Glutamatergic neuron (in vitro differentiated cells): Measurements from ENCODE around the gene LSG1. TPM values are rescaled to one million over a fixed set of nuclear protein-coding genes. Genes with fewer than 3 reads are reported as not detected.

Experiments used
- DNase-seq: peaks from one replicate; pipeline ENCODE4 v3.0.0; 2022
- H3K27ac Mint-ChIP-seq: one replicate; pipeline ENCODE4 v1.8.0; 2020; ENCODE audit warnings: mild to moderate bottlenecking, mixed read lengths, inconsistent platforms; ENCODE audit not compliant: unreplicated experiment
- H3K27me3 Mint-ChIP-seq: one replicate; pipeline ENCODE4 v1.8.0; 2020; ENCODE audit warnings: mild to moderate bottlenecking, moderate library complexity, mixed read lengths, inconsistent platforms; ENCODE audit not compliant: unreplicated experiment
- H3K36me3 Mint-ChIP-seq: one replicate; pipeline ENCODE4 v1.8.0; 2020; ENCODE audit warnings: mild to moderate bottlenecking, mixed read lengths, inconsistent platforms; ENCODE audit not compliant: unreplicated experiment
- H3K4me1 Mint-ChIP-seq: one replicate; pipeline ENCODE4 v1.8.0; 2020; ENCODE audit warnings: mild to moderate bottlenecking, low read depth, mixed read lengths, inconsistent platforms; ENCODE audit not compliant: unreplicated experiment
- H3K4me3 Mint-ChIP-seq: one replicate; pipeline ENCODE4 v1.8.0; 2020; ENCODE audit warnings: mild to moderate bottlenecking, mixed read lengths, inconsistent platforms; ENCODE audit not compliant: unreplicated experiment
- H3K9me3 Mint-ChIP-seq: one replicate; pipeline ENCODE4 v1.8.0; 2020; ENCODE audit warnings: mild to moderate bottlenecking, moderate library complexity, mixed read lengths, inconsistent platforms; ENCODE audit not compliant: unreplicated experiment
- total RNA-seq: library from RNA; stranded (reverse); fragmentation: NEBNext Ultra II Directional; extraction: Animal tissue kit (Norgen Biotek cat#: 25700); gene quantifications from one replicate; pipeline ENCODE4 v1.2.1, GENCODE V29; 2021; ENCODE audit not compliant: unreplicated experiment
- TF ChIP-seq, protein P1 (sequence below): fragments of 200-600 bp; sonication (generic); IDR thresholded peaks from one replicate; pipeline ENCODE4 v1.5.0; 2021; ENCODE audit not compliant: partially characterized antibody, unreplicated experiment

LSG1 gene
- total RNA-seq, 1 donor from 2014 or later, result 26.5 TPM

DNA sequence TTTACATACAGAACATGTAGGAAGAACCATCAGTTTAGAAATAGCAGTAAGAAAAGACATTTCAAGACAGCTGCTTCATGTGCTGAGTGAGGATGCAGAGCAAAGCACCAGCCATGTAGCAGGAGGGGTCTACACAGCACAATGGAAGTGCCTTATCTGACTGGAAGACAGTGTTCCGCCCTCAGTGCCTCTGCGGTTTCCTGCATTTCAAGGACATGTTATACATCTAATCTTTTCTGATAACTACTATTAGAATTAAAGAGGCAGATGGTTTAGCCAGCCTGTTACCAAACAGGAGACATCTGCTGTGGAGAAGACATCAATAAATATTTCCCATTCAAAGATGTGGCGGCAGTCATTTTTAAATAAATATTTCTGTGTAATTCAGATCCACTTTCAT is 10.6 kb downstream of the LSG1 start:
- TF ChIP-seq, protein P1, sequence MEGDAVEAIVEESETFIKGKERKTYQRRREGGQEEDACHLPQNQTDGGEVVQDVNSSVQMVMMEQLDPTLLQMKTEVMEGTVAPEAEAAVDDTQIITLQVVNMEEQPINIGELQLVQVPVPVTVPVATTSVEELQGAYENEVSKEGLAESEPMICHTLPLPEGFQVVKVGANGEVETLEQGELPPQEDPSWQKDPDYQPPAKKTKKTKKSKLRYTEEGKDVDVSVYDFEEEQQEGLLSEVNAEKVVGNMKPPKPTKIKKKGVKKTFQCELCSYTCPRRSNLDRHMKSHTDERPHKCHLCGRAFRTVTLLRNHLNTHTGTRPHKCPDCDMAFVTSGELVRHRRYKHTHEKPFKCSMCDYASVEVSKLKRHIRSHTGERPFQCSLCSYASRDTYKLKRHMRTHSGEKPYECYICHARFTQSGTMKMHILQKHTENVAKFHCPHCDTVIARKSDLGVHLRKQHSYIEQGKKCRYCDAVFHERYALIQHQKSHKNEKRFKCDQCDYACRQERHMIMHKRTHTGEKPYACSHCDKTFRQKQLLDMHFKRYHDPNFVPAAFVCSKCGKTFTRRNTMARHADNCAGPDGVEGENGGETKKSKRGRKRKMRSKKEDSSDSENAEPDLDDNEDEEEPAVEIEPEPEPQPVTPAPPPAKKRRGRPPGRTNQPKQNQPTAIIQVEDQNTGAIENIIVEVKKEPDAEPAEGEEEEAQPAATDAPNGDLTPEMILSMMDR, result no peak
- peaks cover 20% of the 10 kb centered on the region for H3K4me1 Mint-ChIP-seq
- no peaks in the 10 kb centered on the region for H3K27me3 Mint-ChIP-seq
- peak overlapping the region; percentile 45 for H3K4me3 Mint-ChIP-seq
- DNase-seq, result no peak
- H3K36me3 Mint-ChIP-seq, result no peaks in the 10 kb centered on the region
- H3K27ac Mint-ChIP-seq, result peak overlapping the region; percentile 92
- peaks cover 3% of the 10 kb centered on the region for H3K9me3 Mint-ChIP-seq

DNA sequence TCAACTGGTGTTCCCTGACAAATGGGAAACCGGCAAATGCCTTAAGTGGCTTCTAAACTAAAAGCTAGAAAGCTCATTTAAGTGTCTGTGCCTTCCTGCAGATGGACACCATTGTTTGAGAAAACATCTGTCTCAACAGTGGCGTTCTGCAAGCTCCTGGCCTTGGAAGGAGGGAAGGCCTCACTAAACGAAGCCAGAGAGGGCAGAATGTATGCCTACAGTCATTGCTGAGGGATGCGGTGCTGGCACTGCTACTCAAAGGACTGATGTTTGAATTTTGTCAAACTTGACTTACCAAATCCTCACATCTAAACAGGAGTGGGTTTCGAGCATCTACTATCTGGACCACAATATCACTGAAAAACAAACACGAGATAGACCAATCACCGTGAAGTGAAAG is 12.2 kb downstream of the LSG1 start:
- H3K27ac Mint-ChIP-seq, result peak overlapping the region; percentile 92
- H3K4me3 Mint-ChIP-seq, result no peak overlapping the region
- peaks cover 20% of the 10 kb centered on the region for H3K4me1 Mint-ChIP-seq
- H3K36me3 Mint-ChIP-seq, result no peaks in the 10 kb centered on the region
- peaks cover 1% of the 10 kb centered on the region for H3K9me3 Mint-ChIP-seq
- no peaks in the 10 kb centered on the region for H3K27me3 Mint-ChIP-seq
- TF ChIP-seq, protein P1, result no peak
- no peak for DNase-seq

DNA sequence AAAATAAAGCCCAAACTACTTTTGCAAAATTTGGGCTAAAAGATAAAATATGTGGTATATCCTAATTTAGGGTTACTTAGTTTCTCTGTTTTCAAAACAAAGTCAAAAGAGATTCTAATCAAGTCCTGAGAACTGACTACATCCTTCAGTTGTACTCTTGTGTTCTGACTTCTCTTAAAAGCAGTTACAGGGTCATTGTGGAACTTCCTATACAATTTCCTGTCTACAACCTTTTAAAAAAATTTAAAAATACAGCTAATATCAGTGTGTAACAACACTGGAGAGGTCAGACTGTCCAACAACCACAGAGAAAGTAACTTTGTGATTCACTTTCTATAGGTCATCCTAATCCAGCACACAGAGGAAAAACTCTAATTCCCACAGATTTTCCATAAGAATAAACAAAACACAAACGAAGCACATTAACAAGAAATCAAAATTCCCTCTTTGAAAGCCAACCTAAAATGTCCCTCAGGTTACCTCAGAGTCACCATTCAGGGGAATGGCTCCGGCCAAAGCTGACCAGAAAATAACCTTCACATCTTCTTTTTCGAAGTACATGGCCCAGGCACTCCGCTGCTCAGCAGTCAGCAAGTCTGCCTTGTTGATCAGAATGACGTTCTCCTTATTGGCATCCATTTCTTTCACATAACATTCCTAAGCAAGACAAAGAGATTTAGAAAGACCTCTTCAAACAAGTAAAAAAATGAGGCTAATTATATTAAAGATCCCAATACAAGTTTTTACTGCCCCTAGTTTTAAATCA is 13.3 kb downstream of the LSG1 start:
- Mint-ChIP-seq H3K4me1 (peaks cover 20% of the 10 kb centered on the region), H3K4me3 (no peak overlapping the region), H3K27me3 (no peaks in the 10 kb centered on the region), H3K36me3 (no peaks in the 10 kb centered on the region), H3K9me3 (peaks cover under 1% of the 10 kb centered on the region), H3K27ac (peak overlapping the region; percentile 18)
- TF ChIP-seq, protein P1, result no peak
- DNase-seq, result no peak

DNA sequence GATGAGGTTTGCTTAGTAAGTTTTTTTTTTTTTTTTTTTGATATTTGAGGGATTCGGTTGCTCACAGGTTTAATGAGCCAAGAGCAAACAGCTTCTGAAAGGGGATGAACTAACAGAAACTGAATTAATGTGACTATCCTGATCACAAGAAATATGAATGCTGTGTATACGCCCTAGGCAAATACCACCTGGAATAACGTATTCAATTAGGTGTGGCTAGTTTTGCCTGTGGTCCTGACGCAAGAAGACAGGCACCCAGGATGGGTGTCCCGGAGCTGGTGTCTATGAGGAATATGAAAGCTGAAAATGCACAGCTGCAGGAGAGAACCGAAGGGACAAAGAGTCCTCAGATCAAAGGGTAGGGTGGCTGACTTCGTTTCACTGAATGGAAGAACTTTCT is 14.6 kb downstream of the LSG1 start:
- Mint-ChIP-seq H3K36me3 (peaks cover 6% of the 10 kb centered on the region), H3K27ac (no peak overlapping the region), H3K4me1 (peaks cover 20% of the 10 kb centered on the region), H3K27me3 (no peaks in the 10 kb centered on the region), H3K9me3 (peaks cover 3% of the 10 kb centered on the region), H3K4me3 (no peak overlapping the region)
- TF ChIP-seq, protein P1, result no peak
- DNase-seq, result no peak

DNA sequence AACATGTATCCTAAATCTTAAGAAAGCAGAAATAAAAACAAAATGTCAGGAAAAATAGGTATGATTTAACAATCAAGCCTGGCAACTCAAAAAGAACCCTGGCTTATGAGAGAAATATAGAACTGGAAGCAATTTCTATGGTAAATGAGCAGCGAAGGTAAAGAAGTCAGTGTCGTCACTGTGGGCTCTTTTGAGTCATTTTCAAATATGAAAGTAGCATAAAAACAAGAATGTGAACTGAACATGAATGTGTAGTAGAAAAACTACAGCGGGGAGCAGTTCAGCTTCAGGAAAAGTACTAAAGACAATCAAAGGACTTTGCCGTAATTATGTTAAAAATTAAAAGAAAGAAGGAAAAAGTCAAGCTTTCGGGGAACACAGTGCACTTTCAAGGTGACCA is 17.5 kb downstream of the LSG1 start:
- H3K36me3 Mint-ChIP-seq, result peaks cover 6% of the 10 kb centered on the region
- TF ChIP-seq, protein P1, result no peak
- H3K9me3 Mint-ChIP-seq, result peaks cover 3% of the 10 kb centered on the region
- no peaks in the 10 kb centered on the region for H3K27me3 Mint-ChIP-seq
- no peak overlapping the region for H3K4me3 Mint-ChIP-seq
- no peaks in the 10 kb centered on the region for H3K4me1 Mint-ChIP-seq
- DNase-seq, result no peak
- H3K27ac Mint-ChIP-seq, result no peak overlapping the region
